OCI-LY1 (cell line): Measurements from ENCODE around the gene XPNPEP2.

Experiments
- H2AFZ ChIP-seq: fragments of 200-600 bp; sonication (generic), shearing (Covaris generic); 2 replicates; pipeline ENCODE4 v1.6.0; 2014; ENCODE audit warnings: antibody characterized with exemption, mild to moderate bottlenecking, low read length
- H3F3A ChIP-seq: fragments of 200-600 bp; sonication (generic), shearing (Covaris generic); 2 replicates; pipeline ENCODE4 v1.6.0; 2014; ENCODE audit warnings: mild to moderate bottlenecking, antibody characterized with exemption, low read length, moderate library complexity; ENCODE audit not compliant: insufficient read depth
- H3K27ac ChIP-seq: fragments of 200-600 bp; sonication (generic); 2 replicates; pipeline ENCODE4 v1.5.1; 2014; ENCODE audit warnings: low read length, mixed run types, mild to moderate bottlenecking, low read depth; ENCODE audit not compliant: poor library complexity, severe bottlenecking
- H3K27me3 ChIP-seq: fragments of 200-600 bp; sonication (generic); 2 replicates; pipeline ENCODE4 v1.6.0; 2014; ENCODE audit warnings: antibody characterized with exemption, mild to moderate bottlenecking, low read length, moderate library complexity; ENCODE audit not compliant: insufficient read depth
- H3K36me3 ChIP-seq: fragments of 200-600 bp; sonication (generic); 2 replicates; pipeline ENCODE4 v1.6.1; 2014; ENCODE audit warnings: mild to moderate bottlenecking, antibody characterized with exemption, low read length, moderate library complexity, mixed read lengths; ENCODE audit not compliant: insufficient read depth
- H3K4me1 ChIP-seq: fragments of 200-600 bp; sonication (generic); 2 replicates; pipeline ENCODE4 v1.5.1; 2014; ENCODE audit warnings: mild to moderate bottlenecking, low read length, moderate library complexity; ENCODE audit not compliant: insufficient read depth, severe bottlenecking
- H3K4me2 ChIP-seq: fragments of 200-600 bp; sonication (generic), shearing (Covaris generic); 2 replicates; pipeline ENCODE4 v1.6.1; 2014; ENCODE audit warnings: low read length
- H3K4me3 ChIP-seq: fragments of 200-600 bp; sonication (generic); 2 replicates; pipeline ENCODE4 v1.5.1; 2014; ENCODE audit warnings: low read length, low read depth, mild to moderate bottlenecking, mixed read lengths; ENCODE audit not compliant: poor library complexity, severe bottlenecking
- H3K79me2 ChIP-seq: fragments of 200-600 bp; shearing (Covaris generic); 2 replicates; pipeline ENCODE4 v1.6.1; 2016; ENCODE audit warnings: mixed run types, low read length, mixed read lengths; ENCODE audit not compliant: insufficient read depth
- H3K9ac ChIP-seq: fragments of 200-600 bp; sonication (generic), shearing (Covaris generic); 2 replicates; pipeline ENCODE4 v1.6.1; 2014; ENCODE audit warnings: mild to moderate bottlenecking, low read length, mixed read lengths
- H3K9me2 ChIP-seq: fragments of 200-600 bp; sonication (generic), shearing (Covaris generic); 2 replicates; pipeline ENCODE4 v1.6.1; 2014; ENCODE audit warnings: low read depth, mild to moderate bottlenecking, low read length, mixed read lengths
- H3K9me3 ChIP-seq: fragments of 200-600 bp; shearing (Covaris generic); 2 replicates; pipeline ENCODE4 v1.6.1; 2014; ENCODE audit warnings: low read length, mixed read lengths
- H4K20me1 ChIP-seq: fragments of 200-600 bp; sonication (generic), shearing (Covaris generic); 2 replicates; pipeline ENCODE4 v1.6.0; 2016; ENCODE audit warnings: mild to moderate bottlenecking, low read length; ENCODE audit not compliant: insufficient read depth
- CTCF ChIP-seq: fragments of 200-600 bp; sonication (generic), shearing (Covaris generic); IDR thresholded peaks from 2 replicates; pipeline ENCODE4 v1.5.1; 2017; ENCODE audit warnings: mild to moderate bottlenecking, antibody characterized with exemption, low read length, moderate library complexity, mixed read lengths
- EZH2 ChIP-seq: fragments of 200-600 bp; sonication (generic), shearing (Covaris generic); IDR thresholded peaks from 2 replicates; pipeline ENCODE4 v1.8.0; 2017; ENCODE audit warnings: borderline replicate concordance, mixed run types, mild to moderate bottlenecking, antibody characterized with exemption, low read length, moderate library complexity, mixed read lengths

Gene XPNPEP2

DNA sequence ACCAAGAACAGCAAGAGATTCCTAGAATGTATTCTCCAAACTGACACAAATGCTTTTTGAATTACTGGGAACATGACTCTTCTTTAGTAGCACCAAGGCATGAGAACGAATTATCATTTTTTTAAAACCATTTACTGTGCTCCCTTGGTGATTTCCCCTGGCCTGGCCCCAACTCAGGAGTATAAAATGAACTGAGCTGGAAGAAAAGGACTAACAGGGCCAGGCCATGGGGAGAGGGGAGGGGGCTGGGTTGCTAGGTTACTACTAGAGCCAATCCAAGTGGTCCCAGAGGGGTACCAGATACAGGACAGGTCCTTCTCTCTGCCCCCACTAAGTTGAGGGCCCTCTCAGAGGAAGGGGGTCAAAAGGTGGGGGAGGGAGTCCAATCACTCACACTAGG, 64.1 kb downstream of the XPNPEP2 start:
- H3K4me3 ChIP-seq: no peak overlapping the region
- no peak for TF ChIP-seq EZH2
- no peak for TF ChIP-seq CTCF
- H3F3A ChIP-seq: no peaks in the 10 kb centered on the region
- no peak overlapping the region for H3K27ac ChIP-seq
- H3K4me2 ChIP-seq: no peak overlapping the region
- no peak overlapping the region for H2AFZ ChIP-seq
- peaks cover 20% of the 10 kb centered on the region for H3K36me3 ChIP-seq
- no peaks in the 10 kb centered on the region for H3K27me3 ChIP-seq
- H3K4me1 ChIP-seq: no peaks in the 10 kb centered on the region
- no peaks in the 10 kb centered on the region for H3K79me2 ChIP-seq
- no peaks in the 10 kb centered on the region for H3K9me3 ChIP-seq
- H3K9ac ChIP-seq: no peak overlapping the region
- H3K9me2 ChIP-seq: no peaks in the 10 kb centered on the region
- H4K20me1 ChIP-seq: no peaks in the 10 kb centered on the region

GRCh38 chrX:129804806-129805205, 66.0 kb downstream of the XPNPEP2 start:
- H3K9me3 ChIP-seq: no peaks in the 10 kb centered on the region
- H3K36me3 ChIP-seq: peaks cover 32% of the 10 kb centered on the region
- no peaks in the 10 kb centered on the region for H3F3A ChIP-seq
- no peak overlapping the region for H3K4me2 ChIP-seq
- no peaks in the 10 kb centered on the region for H3K4me1 ChIP-seq
- no peak overlapping the region for H3K27ac ChIP-seq
- no peak overlapping the region for H2AFZ ChIP-seq
- H3K9ac ChIP-seq: no peak overlapping the region
- no peaks in the 10 kb centered on the region for H4K20me1 ChIP-seq
- no peak for TF ChIP-seq EZH2
- no peak for TF ChIP-seq CTCF
- H3K4me3 ChIP-seq: no peak overlapping the region
- no peaks in the 10 kb centered on the region for H3K27me3 ChIP-seq
- H3K79me2 ChIP-seq: no peaks in the 10 kb centered on the region
- H3K9me2 ChIP-seq: no peaks in the 10 kb centered on the region

GRCh38 chrX:129808158-129808828, 69.5 kb downstream of the XPNPEP2 start:
- peaks cover 51% of the 10 kb centered on the region for H3K36me3 ChIP-seq
- H3F3A ChIP-seq: no peaks in the 10 kb centered on the region
- H2AFZ ChIP-seq: no peak overlapping the region
- no peaks in the 10 kb centered on the region for H3K9me2 ChIP-seq
- no peak overlapping the region for H3K27ac ChIP-seq
- no peaks in the 10 kb centered on the region for H3K79me2 ChIP-seq
- H4K20me1 ChIP-seq: no peaks in the 10 kb centered on the region
- TF ChIP-seq CTCF: no peak
- no peak for TF ChIP-seq EZH2
- no peak overlapping the region for H3K4me3 ChIP-seq
- no peaks in the 10 kb centered on the region for H3K9me3 ChIP-seq
- no peak overlapping the region for H3K9ac ChIP-seq
- no peaks in the 10 kb centered on the region for H3K4me1 ChIP-seq
- H3K27me3 ChIP-seq: no peaks in the 10 kb centered on the region
- H3K4me2 ChIP-seq: no peak overlapping the region
